Gastrocnemius medialis (tissue), 4 donors: ENCODE measurements around the gene KLHL6.

Experiments
- POLR2A ChIP-seq, 2 donors: fragments of 450-650 bp; IDR thresholded peaks; one replicate each; pipeline ENCODE4 v1.6.1; 2017; ENCODE audit warnings: antibody characterized with exemption in 2 of 2, mild to moderate bottlenecking in 2 of 2, moderate library complexity in 2 of 2
- TF ChIP-seq, protein P1 (sequence below), 5 experiments: fragments of 450-650 bp in 3 of 5; fragments of 200-600 bp in 2 of 5; sonication (generic) in 2 of 5; IDR thresholded peaks in 4 of 5; conservative IDR thresholded peaks in 1 of 5; 1 replicate in 4 of 5; 2 replicates in 1 of 5; pipeline ENCODE4 v1.5.1; 2016 to 2019; ENCODE audit warnings: antibody characterized with exemption in 5 of 5, mild to moderate bottlenecking in 3 of 5, moderate library complexity in 3 of 5

GRCh38 chr3:183582161-183582560 lies 26.7 kb upstream of the KLHL6 start:
- TF ChIP-seq, protein P1, sequence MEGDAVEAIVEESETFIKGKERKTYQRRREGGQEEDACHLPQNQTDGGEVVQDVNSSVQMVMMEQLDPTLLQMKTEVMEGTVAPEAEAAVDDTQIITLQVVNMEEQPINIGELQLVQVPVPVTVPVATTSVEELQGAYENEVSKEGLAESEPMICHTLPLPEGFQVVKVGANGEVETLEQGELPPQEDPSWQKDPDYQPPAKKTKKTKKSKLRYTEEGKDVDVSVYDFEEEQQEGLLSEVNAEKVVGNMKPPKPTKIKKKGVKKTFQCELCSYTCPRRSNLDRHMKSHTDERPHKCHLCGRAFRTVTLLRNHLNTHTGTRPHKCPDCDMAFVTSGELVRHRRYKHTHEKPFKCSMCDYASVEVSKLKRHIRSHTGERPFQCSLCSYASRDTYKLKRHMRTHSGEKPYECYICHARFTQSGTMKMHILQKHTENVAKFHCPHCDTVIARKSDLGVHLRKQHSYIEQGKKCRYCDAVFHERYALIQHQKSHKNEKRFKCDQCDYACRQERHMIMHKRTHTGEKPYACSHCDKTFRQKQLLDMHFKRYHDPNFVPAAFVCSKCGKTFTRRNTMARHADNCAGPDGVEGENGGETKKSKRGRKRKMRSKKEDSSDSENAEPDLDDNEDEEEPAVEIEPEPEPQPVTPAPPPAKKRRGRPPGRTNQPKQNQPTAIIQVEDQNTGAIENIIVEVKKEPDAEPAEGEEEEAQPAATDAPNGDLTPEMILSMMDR (IDR thresholded peaks at IDR 0.05 in 4 of 5, conservative IDR thresholded peaks at IDR 0.05 in 1 of 5): no peak
- TF ChIP-seq POLR2A (IDR thresholded peaks at IDR 0.05): no peak
